Upper lobe of left lung (tissue), 6 donors: ENCODE measurements around the gene POLG2. TPM values are rescaled to one million over a fixed set of nuclear protein-coding genes. Genes with fewer than 3 reads are reported as not detected.

Experiments used
- ATAC-seq, 2 donors: fragments of 200-7000 bp; cut with Tn5 transposase; one replicate each; pipeline ENCODE4 v1.9.1; 2022; ENCODE audit warnings: mild to moderate bottlenecking in 2 of 2, moderate library complexity in 2 of 2; ENCODE audit not compliant: low FRiP score in 2 of 2
- DNase-seq, 2 donors: peaks; one replicate each; pipeline ENCODE4 v3.0.0-alpha.2; 2019 to 2020
- H3K27ac ChIP-seq, 4 donors: fragments of 200-600 bp; sonication (generic); one replicate each; pipeline ENCODE4 v1.5.1; 2016 to 2019
- H3K27me3 ChIP-seq, 4 donors: fragments of 200-600 bp; sonication (generic); one replicate each; pipeline ENCODE4 v1.5.1; 2017 to 2019
- H3K36me3 ChIP-seq, 4 donors: fragments of 200-600 bp; sonication (generic); one replicate each; pipeline ENCODE4 v1.5.1; 2016 to 2019
- H3K4me1 ChIP-seq, 4 donors: fragments of 200-600 bp; sonication (generic); one replicate each; pipeline ENCODE4 v1.5.1; 2018 to 2019
- H3K4me3 ChIP-seq, 4 donors: fragments of 200-600 bp; sonication (generic); one replicate each; pipeline ENCODE4 v1.5.1; 2017 to 2019; ENCODE audit warnings: mild to moderate bottlenecking in 2 of 4, moderate library complexity in 1 of 4
- H3K9me3 ChIP-seq, 4 donors: fragments of 200-600 bp; sonication (generic); one replicate each; pipeline ENCODE4 v1.5.1; 2018 to 2019
- EP300 ChIP-seq, 4 donors: sonication (generic); formaldehyde crosslinking; IDR thresholded peaks; one replicate each; pipeline ENCODE4 v1.5.1; 2017; ENCODE audit warnings: antibody characterized with exemption in 4 of 4, control low read depth in 2 of 4
- POLR2A ChIP-seq, 4 donors: fragments of 450-650 bp; IDR thresholded peaks; one replicate each; pipeline ENCODE4 v1.5.1; 2016 to 2017; ENCODE audit warnings: antibody characterized with exemption in 4 of 4, mild to moderate bottlenecking in 2 of 4
- POLR2AphosphoS5 ChIP-seq, 2 donors: sonication (generic); formaldehyde crosslinking; IDR thresholded peaks; one replicate each; pipeline ENCODE4 v1.5.1; 2017; ENCODE audit warnings: antibody characterized with exemption in 2 of 2
- WGBS, 2 donors: methylation state at CpG; one replicate each; pipeline ENCODE4 v1.1.5; 2017 to 2018; 5-methylcytosine and 5-hydroxymethylcytosine counted together
- total RNA-seq, 6 donors: library from RNA; depleted of rRNA in 4 of 6; stranded (reverse); fragments of >200 nt in 4 of 6; gene quantifications; one replicate each; pipeline versions ENCODE4 v1.1.0 to v1.2.1, GENCODE V29; 2016 to 2021
- TF ChIP-seq, protein P1 (sequence below), 6 experiments: fragments of 450-650 bp in 4 of 6; fragments of 200-600 bp in 2 of 6; sonication (generic) in 2 of 6; IDR thresholded peaks; one replicate each; pipeline ENCODE4 v1.5.1; 2016 to 2019; ENCODE audit warnings: antibody characterized with exemption in 6 of 6
- donor health status: DM: no; HTN: no; CAD: no; lungs with moderate emphysema.
- donor health status: DM: no; HTN: yes; CAD: no; lungs with severe emphysema.

POLG2 gene
- total RNA-seq, result 10 to 100 TPM in 5 of 6 donors, 1 to 10 TPM in 1; 4.1 to 25.2 (median 12.6) TPM

DNA sequence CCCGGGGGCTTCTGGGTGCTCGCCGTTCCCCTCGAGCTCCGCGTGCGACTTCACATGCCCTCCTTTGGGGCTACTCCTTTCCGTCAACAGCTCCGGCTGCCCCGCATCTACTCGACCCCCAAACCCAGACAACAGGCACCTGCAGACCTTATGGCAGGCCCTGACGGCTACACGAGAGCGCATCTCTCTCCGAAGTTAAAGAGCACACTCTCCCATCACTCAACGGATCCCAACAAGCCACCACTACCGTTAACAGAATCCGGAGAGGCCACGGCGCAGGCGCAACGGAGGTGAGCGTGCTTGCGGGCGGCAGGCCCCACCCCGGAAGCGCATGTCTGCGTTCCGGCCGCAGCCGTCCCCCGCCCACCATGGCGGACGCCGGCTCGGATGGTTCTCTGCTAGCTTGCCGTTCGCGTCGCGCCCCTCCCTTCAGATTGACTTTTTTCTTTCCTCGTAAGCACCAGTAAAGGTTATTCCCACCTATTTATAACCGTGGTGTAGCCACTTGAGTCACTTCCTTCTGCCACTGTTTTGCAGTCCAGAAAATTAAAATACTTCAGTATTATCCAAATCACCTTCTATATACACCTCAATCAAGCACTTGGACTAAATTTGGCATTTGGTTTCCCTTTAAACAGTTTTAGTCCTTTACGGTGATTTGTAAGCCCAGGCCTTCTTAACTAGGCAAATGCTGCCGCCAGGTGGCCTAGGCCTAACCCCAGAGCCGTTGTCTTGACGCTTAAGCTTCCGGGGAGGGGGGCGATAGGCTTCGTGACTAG, at the start of gene POLG2:
Gene POLG2, minus strand, starts transcription at position 269 of the 779 bp plus-strand sequence. Its CDS starts 86 bp downstream, at position 183.
- no peaks in the 10 kb centered on the region for H3K27me3 ChIP-seq
- TF ChIP-seq POLR2A (IDR thresholded peaks at IDR 0.05), result peak in 3 of 4 donors; percentile 33 to 70 (median 49)
- TF ChIP-seq EP300 (IDR thresholded peaks at IDR 0.05), result no peak
- TF ChIP-seq, protein P1, sequence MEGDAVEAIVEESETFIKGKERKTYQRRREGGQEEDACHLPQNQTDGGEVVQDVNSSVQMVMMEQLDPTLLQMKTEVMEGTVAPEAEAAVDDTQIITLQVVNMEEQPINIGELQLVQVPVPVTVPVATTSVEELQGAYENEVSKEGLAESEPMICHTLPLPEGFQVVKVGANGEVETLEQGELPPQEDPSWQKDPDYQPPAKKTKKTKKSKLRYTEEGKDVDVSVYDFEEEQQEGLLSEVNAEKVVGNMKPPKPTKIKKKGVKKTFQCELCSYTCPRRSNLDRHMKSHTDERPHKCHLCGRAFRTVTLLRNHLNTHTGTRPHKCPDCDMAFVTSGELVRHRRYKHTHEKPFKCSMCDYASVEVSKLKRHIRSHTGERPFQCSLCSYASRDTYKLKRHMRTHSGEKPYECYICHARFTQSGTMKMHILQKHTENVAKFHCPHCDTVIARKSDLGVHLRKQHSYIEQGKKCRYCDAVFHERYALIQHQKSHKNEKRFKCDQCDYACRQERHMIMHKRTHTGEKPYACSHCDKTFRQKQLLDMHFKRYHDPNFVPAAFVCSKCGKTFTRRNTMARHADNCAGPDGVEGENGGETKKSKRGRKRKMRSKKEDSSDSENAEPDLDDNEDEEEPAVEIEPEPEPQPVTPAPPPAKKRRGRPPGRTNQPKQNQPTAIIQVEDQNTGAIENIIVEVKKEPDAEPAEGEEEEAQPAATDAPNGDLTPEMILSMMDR (IDR thresholded peaks at IDR 0.05), result peak; percentile 23 to 51 (median 30)
- TF ChIP-seq POLR2AphosphoS5 (IDR thresholded peaks at IDR 0.05), result peak; percentile 51 to 91
- peak within 1 kb of the TSS; percentile 61 to 73 (median 64) for H3K4me3 ChIP-seq
- H3K36me3 ChIP-seq, result peaks cover 29 to 51% (median 43%) of the 10 kb centered on the region in 4 donors
- ATAC-seq (peak; percentile 97), DNase-seq (peak; percentile 95 to 98)
- no peaks in the 10 kb centered on the region for H3K9me3 ChIP-seq
- WGBS, 2 donors, result 1% methylated on average over 28 to 50 of the region's 50 CpGs
- H3K27ac ChIP-seq, result peak within 1 kb of the TSS; percentile 79 to 90 (median 80)
- peaks cover 36 to 65% (median 55%) of the 10 kb centered on the region in 4 donors for H3K4me1 ChIP-seq

DNA sequence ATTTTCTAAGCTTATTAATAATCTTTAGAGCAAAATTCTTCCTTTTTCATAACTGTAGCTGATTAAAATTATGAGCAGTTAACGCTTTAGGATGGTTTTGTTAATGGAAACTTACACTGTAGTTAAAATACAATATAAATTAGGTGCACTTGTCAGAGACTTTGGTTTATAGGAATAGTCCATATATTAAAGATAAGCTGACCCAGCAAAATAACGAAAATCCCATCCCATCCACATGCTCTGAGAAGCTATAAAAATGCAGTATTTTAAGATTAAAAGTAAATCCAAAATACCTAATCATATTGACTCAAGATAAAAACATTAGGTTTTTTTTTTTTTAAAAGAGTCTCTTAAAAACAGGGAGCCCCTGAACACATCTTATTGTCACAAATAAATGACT, 47.9 kb upstream of the POLG2 start:
- H3K4me3 ChIP-seq, result no peak overlapping the region
- no peaks in the 10 kb centered on the region for H3K4me1 ChIP-seq
- H3K9me3 ChIP-seq, result no peaks in the 10 kb centered on the region
- no peaks in the 10 kb centered on the region for H3K27me3 ChIP-seq
- no peak overlapping the region for H3K27ac ChIP-seq
- 92 to 97% methylated on average over 2 of the region's 2 CpGs for WGBS, 2 donors
- DNase-seq (no peak), ATAC-seq (no peak)
- peaks cover 9 to 89% (median 45%) of the 10 kb centered on the region in 4 donors for H3K36me3 ChIP-seq
- no peak for TF ChIP-seq POLR2AphosphoS5 (IDR thresholded peaks at IDR 0.05)
- TF ChIP-seq, protein P1 (IDR thresholded peaks at IDR 0.05), result no peak
- TF ChIP-seq EP300 (IDR thresholded peaks at IDR 0.05), result no peak
- no peak for TF ChIP-seq POLR2A (IDR thresholded peaks at IDR 0.05)

DNA sequence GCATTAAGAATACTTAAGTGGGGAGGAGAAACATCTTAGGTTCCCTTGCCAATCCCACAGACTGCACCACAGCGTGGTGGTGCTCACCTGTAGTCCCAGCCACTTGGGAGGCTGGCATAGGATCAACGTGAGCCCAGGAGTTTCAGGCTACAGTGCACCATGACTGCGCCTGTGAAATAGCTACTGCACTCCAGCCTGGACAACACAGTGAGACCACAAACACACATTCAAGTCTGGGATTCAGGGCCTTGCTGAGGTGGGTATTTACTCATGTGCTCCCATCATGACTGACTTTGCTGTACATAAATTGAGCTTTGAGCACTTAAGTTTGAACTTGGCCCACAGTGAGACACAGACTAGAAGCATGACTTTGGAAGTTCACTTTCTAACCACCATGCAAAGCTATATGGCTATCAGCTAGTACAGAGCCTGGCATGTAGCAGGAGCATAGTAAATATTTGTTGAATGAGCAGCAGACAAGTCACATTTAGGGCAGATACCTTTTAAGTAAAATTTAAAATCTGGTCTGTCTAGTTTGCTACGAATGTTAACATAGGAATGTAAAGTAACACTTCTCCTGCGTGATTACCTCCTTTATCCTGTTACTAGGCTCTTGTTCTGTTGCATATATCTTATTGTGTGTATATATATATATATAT, 43.4 kb upstream of the POLG2 start:
- peaks cover 0 to 4% (median 0%) of the 10 kb centered on the region in 4 donors for H3K4me1 ChIP-seq
- H3K27ac ChIP-seq, result no peak overlapping the region
- no peaks in the 10 kb centered on the region for H3K9me3 ChIP-seq
- H3K27me3 ChIP-seq, result no peaks in the 10 kb centered on the region
- H3K36me3 ChIP-seq, result peaks cover 10 to 84% (median 26%) of the 10 kb centered on the region in 4 donors
- H3K4me3 ChIP-seq, result no peak overlapping the region
- no peak for TF ChIP-seq POLR2A (IDR thresholded peaks at IDR 0.05)
- TF ChIP-seq, protein P1 (IDR thresholded peaks at IDR 0.05), result no peak
- no peak for TF ChIP-seq EP300 (IDR thresholded peaks at IDR 0.05)
- no peak for TF ChIP-seq POLR2AphosphoS5 (IDR thresholded peaks at IDR 0.05)
- DNase-seq (no peak), ATAC-seq (no peak)
- WGBS, 2 donors, result 86 to 92% methylated on average over 4 to 5 of the region's 5 CpGs

DNA sequence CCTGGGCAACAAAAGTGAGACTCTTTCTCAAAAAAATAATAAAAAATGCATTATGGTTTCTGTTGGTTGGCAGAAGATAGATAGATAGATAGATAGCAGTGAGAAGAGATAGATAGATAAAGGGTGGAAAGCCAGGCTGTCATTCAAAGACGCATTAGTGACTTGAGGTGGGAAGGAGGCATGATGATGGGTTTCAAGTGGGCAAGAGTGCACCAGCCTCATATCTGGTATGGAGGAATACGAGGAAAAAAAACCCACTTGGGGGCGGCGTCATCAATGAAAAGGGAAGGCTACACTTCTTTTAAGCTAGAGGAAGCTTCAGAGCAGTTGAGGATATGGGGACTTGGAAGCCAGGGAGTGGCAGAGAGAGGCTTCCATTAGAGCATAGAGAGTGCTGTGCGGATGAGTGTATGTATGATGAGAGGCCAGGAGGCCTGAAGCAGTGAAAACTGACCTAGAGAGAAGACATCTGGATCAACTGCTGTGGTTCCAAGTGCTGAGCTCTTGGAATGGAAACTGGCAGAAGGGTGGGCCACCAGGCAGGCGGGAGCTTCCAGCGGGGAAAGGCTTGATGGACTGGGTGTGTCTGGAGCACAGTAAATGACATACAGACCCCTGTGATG, 41.8 kb upstream of the POLG2 start:
- DNase-seq (no peak), ATAC-seq (peak in 1 of 2 donors; percentile 21)
- H3K9me3 ChIP-seq, result no peaks in the 10 kb centered on the region
- H3K4me1 ChIP-seq, result peaks cover 0 to 4% (median 0%) of the 10 kb centered on the region in 4 donors
- WGBS, 2 donors, result 83 to 84% methylated on average over 7 of the region's 7 CpGs
- H3K27me3 ChIP-seq, result no peaks in the 10 kb centered on the region
- TF ChIP-seq POLR2AphosphoS5 (IDR thresholded peaks at IDR 0.05) (no peak), EP300 (IDR thresholded peaks at IDR 0.05) (no peak), POLR2A (IDR thresholded peaks at IDR 0.05) (no peak)
- TF ChIP-seq, protein P1 (IDR thresholded peaks at IDR 0.05), result no peak
- peak overlapping the region in 1 of 4 donors; percentile 22 for H3K27ac ChIP-seq
- peaks cover 12 to 84% (median 32%) of the 10 kb centered on the region in 4 donors for H3K36me3 ChIP-seq
- no peak overlapping the region for H3K4me3 ChIP-seq
